ENCODE data around the gene CDK11A.
A peak's percentile ranks its signal among the peaks of the same experiment; 100 is the strongest.
"Not testable (repeated sequence)": the region's sequence is repeated elsewhere in the genome, so short reads cannot be mapped to it uniquely, and the experiment has no call there.

The CDK11A gene

DNA sequence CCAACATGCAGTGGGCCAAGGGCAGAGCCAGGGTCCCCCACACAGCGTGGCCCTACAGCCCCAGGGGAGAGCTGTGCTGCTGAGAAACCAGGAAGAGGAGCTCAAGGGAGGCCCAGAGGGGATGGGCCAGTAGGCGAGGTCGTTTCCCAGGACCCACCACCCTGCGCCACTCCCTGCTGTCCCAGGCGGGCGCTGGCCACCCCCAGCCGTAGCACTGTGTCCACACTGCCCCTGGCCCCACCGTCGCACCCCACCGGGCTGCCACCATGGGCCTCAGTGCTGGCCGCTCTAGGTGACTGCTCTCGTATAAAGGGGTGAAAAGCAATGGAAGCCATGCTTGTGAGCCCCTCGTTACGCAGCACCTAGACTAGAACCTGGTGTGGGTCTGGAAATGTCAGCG is 31.7 kb upstream of the CDK11A start:
- in situ Hi-C loops (cut with MboI; ENCODE audit: low pct_unique_long_range_greater_than_20kb, low sequenced_read_pairs): no loop called here
- DNase-seq: no peak

DNA sequence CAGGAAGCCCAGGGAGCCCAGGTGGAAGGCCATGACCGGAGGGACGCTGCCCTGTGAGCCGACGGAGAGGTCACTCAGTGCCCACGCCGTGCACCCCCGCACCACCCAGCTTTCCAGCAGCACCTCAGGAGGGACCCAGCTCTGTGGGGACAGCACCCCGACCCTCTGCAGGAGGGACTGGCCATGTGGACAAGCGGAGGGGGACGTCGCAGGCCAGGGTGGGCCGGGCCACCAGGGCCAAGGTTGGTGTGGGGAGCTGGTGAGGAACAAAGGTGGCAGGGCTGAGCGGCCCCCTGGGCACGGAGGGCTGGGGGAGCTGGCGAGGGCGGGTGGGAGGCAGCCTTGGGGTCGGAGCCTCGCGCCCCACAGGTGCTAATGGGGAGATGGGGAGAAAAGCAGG is 31.3 kb upstream of the CDK11A start:
- no peak for DNase-seq
- in situ Hi-C loops (cut with MboI; ENCODE audit: low pct_unique_long_range_greater_than_20kb, low sequenced_read_pairs): no loop called here

DNA sequence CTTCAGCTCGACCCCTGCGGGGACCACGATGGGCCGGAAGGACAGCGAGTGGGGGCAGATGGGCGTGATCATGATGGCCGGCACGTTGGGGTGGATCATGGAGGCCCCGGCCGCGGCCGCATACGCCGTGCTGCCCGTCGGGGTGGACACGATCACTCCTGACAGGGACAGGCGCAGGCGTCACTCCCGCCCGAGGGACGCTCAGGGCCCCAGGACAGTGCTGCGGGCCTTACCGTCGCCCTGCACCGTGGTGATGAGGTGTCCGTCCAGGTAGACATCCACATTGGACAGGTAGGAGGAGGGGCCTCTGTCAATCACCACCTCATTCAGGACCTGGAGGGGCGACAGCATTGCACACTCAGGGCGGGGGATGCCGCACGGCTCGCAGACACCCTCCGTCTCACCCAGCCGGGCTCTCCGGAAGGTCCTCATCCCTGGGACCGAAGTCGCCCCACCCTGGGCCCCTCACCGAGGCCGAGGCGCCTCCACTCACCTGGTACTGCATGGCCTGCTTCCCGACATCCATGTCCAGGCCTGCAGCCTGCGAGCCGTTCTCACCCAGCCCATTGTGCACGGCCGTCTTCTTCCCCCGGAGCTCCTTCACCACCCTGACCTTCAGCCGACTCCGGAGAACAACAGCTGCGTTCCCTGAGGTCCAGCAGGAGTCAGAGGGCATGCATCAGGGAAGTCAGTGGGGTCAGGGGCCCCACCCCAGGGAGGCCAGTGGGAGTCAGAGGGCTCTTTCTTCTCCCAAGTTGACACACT is 30.1 kb upstream of the CDK11A start:
- in situ Hi-C loops (cut with MboI; ENCODE audit: low pct_unique_long_range_greater_than_20kb, low sequenced_read_pairs): no loop called here
- DNase-seq: no peak

DNA sequence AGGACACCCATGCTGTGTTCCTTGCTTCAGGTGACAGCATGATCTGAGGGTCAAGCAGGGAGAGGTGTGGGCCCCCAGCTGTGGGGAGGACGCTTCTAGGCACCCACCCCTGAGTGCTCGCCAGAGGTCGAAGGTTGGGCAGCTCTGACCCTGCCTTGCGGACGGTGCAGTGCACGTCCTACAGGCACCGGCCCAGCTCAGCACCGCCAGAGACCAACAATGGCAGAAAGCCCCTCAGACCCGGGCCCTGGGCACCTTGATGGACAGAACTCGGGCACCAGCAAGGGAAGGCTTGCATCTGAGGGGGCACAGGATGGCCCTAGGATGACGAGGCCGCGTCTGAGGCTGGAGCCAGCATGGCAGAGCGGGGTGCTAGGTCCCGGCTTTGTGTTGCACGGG is 29.4 kb upstream of the CDK11A start:
- no peak for DNase-seq
- in situ Hi-C loops (cut with MboI; ENCODE audit: low pct_unique_long_range_greater_than_20kb, low sequenced_read_pairs): no loop called here

DNA sequence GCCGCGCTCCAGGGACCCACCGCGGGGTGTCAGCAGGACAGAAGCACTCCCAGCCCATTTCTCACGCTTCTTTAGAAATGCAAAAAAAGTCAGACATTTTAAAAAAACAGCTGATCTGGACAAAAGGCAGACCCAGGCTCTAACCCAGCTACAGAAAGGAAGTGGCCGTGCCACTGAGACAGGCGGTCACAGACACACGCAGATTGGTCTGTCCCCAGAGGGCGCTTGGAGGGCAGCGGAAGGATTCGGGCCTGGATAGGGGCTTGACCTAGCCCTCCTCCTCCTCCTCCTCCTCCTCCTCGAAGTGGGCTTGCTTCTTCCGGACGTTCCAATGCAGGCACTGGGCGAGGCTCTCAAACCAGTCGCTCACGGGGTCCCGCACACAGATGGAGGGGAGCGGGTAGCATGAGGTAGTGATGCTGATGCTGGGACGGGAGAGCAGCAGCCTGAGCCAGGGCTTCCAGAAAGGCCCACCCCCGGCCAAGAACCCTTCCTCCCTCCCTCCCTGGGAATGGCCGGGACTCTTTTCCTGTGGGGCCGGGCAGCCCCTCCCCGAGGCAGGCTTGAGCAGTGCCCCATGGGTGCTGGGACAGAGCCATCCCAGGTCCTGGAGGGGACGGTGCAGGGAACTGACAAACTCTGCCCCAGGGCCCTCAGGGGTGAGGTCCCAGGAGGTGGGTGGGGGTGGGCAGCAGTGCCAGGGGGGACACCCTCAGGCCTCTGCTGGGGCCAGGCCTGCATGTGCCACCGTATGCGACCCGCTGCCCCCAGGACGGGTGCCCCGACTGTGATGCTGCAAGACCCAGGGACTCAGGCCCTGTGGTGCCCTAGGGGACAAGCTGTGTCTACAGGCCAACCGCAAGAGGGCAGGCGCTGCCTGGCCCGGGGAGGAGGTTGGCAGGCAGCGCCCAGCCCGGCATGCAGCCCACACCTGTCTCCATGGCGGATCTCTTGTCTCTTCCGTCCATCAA is 28.8 kb upstream of the CDK11A start:
- in situ Hi-C loops (cut with MboI; ENCODE audit: low pct_unique_long_range_greater_than_20kb, low sequenced_read_pairs): no loop called here

DNA sequence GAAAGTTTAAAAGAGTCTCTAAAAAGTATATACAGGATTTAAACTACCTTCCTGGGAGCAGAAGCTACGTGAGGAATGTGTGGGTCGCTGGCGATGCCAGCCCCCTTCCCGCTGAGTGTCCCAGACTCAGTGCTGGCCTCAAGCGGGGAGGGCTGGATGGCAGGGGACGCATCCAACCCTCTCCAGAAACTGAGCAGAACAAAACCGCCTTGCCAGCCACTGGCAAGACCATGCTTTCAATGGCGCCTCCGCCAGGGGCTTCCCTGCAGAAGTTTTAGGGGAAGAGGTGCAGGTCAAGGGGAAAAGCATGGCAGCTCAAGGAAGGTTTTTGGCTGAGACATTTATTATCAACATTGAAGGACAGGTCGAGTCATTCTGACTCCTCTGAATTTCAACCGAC is 28.0 kb upstream of the CDK11A start:
- in situ Hi-C loops (cut with MboI; ENCODE audit: low pct_unique_long_range_greater_than_20kb, low sequenced_read_pairs): no loop called here
- DNase-seq: no peak

More for the DNA sequence above, 28.8 kb upstream of the CDK11A start:
- no peak for DNase-seq

DNA sequence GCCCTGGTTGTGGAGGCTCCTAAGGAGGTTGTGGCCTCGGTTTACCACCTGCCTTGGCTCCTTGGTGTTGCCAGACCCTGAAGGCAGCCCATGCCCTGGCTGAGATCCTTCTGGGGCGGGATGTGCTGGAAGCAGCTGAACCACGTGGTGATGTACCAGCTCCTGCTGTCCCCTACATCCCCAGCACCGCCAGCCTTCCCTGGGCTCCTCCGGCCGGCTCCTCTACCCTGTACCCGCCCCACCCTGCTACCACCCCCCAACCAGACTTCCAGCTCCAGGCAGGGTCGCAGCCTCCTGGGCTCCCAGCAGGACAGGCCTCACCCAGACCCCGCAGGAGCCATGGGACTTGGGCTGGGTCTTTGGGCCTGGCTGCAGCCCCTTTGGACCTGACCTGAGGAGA is 25.8 kb upstream of the CDK11A start:
- DNase-seq; in situ Hi-C loops (cut with MboI; ENCODE audit: low pct_unique_long_range_greater_than_20kb, low sequenced_read_pairs): not testable (repeated sequence)

DNA sequence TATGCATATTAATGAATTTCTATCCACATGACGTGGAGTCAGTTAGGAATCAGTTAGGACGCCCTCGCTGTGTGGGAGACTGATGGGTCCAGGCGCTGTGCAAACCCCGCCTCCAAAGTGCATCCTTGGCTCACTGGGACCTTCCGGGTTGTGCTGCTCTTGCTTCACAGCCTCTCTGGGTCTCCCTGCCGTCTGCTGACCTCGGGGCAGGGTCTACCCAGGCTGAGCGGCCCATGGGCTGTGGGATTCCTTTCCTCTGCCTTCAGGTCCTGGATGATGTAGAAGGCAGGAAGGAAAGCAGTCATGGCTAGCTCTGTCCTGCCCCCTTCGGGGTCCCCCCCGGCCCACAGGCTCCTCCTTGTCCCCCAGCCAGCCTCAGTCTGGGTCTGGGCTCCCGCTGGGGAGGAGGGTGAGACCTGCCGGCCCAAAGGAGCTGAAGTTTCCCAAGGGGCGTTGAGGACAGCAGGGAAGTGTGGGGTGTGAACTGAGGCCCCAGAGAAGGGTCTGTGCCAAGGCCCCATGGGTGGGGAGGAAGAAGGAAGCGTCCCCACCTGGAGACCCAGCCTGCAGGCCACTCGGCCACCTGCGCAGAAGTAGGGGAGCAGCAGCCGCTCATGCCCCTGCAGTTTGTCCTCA is 24.6 kb upstream of the CDK11A start:
- DNase-seq: no peak
- in situ Hi-C loops (cut with MboI; ENCODE audit: low pct_unique_long_range_greater_than_20kb, low sequenced_read_pairs): no loop called here

DNA sequence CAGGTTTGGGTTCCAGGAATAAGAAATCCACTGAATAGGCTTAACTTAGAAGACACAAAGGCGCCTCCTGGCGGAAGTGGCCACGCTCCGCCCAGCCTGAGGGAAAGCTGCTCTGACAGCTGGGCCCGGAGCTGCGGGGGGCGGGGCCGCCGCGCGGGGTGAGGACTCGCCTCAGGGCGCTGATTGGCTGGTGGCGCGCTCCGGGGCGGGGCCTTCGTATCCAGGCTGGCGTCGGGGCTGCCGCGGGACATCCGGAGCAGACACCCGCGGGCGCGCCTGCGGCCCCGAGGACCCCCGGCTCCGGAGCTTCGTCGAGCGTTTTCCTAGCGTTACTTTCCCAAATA is 22.4 kb upstream of the CDK11A start:
- in situ Hi-C loops (cut with MboI; ENCODE audit: low pct_unique_long_range_greater_than_20kb, low sequenced_read_pairs); DNase-seq: not testable (repeated sequence)

DNA sequence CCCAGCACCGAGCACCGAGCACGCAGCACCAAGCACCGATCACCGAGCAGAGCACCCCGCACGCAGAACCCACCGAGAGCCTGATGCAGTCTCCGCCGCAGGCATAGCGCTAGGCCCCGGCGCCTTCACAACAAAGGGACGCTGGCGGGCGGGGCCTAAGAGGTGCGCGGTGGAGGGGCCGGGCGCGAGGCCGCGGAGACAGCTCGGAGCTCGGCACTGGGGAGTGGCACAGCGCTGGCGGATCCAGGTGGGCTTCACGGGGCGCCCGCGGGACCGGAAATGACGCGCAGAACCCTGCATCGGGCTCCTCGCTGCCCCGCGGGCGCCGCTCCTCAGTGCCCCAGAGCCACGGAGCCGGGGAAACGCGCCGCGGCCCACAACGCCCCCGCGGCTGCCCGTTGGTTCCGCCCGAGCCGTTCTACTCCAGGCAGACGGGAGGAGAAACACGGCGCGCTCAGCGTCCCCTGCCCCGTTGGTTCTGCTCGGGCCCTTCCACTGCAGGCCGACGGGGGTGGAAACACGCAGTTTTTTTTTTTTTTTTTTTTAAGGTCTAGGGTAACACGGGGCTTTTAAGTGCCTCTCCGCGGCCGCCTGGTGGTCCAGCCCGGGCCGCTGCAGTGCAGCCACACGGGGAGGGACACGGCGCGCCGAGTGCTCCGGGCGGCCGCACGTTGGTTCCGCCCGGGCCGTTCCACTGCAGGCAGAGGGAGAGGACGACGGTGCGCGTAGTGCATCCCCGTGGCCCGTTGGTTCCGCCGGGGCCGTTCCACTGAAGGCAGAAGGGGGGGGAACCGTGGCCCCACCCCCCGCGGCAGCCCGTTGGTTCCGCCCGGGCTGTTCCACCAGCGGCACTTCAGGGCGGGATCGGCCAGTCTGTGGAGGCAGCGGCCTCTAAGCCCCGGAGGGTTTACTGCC is 21.8 kb upstream of the CDK11A start:
- DNase-seq: peak; percentile 86
- in situ Hi-C loops (cut with MboI; ENCODE audit: low pct_unique_long_range_greater_than_20kb, low sequenced_read_pairs): not testable (repeated sequence)

DNA sequence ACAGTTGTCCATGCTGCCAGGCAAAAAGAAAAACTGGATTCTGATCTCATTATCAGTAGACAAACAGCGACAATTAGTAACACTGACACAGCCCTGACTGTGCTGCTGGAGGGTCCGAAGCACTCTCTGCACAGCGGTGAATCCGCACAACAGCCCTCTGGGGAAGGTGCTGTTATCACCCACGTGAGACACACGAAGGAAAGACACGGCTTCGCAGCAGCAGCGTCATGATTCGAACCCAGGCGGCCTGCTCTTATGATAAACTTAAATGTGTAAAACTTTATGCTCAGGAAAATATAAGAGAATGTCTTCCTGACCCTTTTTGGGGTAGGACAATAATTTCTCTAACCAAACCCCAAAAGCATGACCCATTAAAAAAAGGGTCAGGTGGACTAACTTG is 18.4 kb upstream of the CDK11A start:
- in situ Hi-C loops (cut with MboI; ENCODE audit: low pct_unique_long_range_greater_than_20kb, low sequenced_read_pairs); DNase-seq: not testable (repeated sequence)

DNA sequence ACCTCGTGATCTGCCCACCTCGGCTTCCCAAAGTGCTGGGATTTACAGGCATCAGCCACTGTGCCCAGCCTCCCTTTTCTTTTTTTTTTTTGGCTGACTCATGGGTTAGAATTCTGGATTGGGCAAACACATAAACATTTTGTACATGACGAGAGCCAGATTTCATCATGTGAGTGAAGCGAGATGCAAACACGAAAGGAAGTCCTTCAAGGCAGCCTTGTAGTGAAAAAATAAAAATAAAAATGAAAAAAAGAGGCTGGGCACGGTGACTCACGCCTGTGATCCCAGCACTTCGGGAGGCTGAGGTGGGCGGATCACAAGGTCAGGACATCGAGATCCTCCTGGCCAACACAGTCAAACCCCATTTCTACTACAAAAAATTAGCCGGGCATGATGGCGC is 16.9 kb upstream of the CDK11A start:
- in situ Hi-C loops (cut with MboI; ENCODE audit: low pct_unique_long_range_greater_than_20kb, low sequenced_read_pairs); DNase-seq: not testable (repeated sequence)

DNA sequence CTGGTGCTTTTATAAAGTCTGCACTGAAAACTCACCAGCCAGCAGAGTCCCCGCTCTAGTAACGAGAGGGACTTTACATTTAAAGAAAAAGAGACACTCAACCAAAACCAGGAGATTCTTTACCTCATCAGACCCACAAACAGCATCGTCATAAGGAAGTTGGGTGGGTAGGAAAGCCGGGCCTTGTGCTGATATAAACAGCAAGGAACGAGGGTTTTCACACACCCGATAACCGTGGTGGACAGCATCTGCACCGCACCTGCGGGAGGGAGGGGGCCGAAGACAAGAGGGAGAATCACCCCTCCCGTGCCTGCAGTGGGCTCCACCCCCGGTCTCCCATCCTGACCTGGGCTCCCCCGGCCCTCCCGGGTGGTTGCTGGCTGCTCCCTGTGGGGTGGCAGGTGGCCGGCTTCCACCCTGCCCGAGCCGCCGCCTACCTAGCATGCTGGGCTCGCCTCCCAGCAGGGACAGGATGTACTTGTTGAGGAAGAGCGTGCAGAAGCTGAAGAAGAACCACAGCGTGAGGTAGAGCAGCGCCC is 14.7 kb upstream of the CDK11A start:
- in situ Hi-C loops (cut with MboI; ENCODE audit: low pct_unique_long_range_greater_than_20kb, low sequenced_read_pairs); DNase-seq: not testable (repeated sequence)

DNA sequence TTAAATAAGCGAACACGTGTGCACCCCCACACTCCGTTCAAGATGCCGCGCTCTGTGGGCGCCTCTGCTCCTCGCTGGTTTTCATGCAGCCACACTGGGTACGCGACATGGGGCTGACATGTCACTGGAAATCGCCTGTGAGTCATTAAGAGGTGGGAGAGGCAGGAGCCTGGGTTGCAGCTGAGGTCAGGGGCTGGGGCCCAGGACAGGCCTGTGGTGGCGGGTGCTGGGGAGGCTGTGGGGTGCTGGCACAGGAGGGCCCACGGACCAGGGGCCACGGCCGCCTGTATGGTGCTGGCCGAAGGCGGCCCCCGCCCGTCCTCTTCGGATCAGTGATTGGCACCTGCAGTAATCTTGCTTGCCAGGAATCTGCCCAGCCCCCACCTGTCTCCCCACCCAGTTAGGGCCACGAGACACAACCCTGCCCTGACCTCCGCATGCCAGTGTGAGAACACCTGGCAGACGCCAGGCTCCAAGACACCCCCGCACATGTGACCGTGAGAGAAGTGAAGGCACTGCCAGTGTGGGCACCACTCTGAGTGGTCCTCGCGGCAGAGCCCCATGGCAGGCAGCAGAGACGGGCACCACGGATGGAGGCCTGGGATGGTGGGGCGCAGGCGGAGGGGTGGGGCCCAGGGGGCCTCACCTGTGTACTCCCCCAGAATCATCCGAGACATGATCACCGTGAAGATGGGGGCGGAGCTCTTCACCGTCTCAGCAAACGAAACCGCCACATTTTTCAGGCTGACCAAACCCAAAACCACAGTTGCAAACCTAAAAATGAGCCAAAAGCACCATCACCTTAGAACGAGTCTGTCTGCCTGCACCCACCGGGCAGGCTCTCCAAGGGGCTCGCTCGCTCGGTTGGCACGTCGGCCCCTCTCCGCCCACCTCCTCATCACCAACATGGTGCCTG is 13.8 kb upstream of the CDK11A start:
- in situ Hi-C loops (cut with MboI; ENCODE audit: low pct_unique_long_range_greater_than_20kb, low sequenced_read_pairs); DNase-seq: not testable (repeated sequence)

DNA sequence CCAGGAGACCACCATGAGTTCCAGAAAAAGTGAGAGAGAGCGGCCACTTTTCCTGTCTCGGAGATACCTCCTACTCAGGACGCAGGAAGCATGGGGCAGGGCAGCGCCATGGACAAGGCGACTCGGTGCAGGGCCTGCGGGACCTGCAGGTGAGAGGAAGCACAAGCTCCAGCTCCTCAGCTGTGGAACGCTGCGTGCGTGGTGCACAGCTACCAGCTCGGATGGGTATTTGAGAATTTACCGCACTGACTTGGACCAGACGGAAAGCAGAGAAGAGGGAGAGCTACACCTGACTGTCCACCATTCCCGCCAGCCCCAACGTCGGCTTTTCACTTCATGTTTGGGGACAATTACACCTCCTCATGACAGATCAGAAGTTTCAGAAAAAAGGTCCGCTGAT is 8.2 kb upstream of the CDK11A start:
- no peak for DNase-seq
- in situ Hi-C loops (cut with MboI; ENCODE audit: low pct_unique_long_range_greater_than_20kb, low sequenced_read_pairs): no loop called here

DNA sequence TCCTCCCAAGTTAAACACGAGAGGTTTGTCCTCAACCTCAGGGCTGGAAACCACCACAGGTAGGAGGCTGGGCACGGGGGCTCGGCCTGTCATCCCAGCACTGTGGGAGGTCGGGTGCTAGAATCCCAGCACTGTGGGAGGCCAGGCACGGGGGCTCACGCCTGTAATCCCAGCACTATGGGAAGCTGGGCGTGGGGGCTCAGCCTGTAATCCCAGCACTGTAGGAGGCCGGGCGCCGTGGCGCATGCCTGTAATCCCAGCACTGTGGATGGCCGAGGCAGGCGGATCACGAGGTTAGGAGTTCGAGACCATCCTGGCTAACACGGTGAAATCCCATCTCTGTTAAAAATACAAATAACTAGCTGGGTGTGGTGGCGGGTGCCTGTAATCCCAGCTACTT is 6.7 kb upstream of the CDK11A start:
- no peak for DNase-seq
- in situ Hi-C loops (cut with MboI; ENCODE audit: low pct_unique_long_range_greater_than_20kb, low sequenced_read_pairs): no loop called here

DNA sequence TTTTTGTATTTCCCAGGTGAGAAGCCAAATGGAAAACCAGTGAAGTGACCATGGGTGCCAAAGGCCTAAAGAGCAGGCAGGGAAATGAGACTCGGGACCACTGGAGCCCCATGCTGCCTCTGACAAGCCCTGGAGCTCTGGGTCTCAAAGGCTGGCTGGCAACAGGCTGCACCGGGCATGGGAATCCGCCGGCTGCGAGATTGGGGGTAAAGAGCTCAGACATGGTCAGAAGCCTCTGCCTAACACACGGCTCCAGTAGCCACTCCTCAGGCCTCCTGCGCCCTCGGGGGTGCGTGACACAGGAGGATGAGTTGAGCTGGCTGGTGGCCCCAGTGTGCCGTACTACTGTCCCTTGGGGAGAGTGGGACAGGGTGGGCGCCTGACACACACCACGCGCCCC is 6.1 kb upstream of the CDK11A start:
- DNase-seq; in situ Hi-C loops (cut with MboI; ENCODE audit: low pct_unique_long_range_greater_than_20kb, low sequenced_read_pairs): not testable (repeated sequence)

Measured in KBM-7 (cell line).